Stimulated activated naive B cell treated with anti-CD40 and anti-IgM and Interleukin-4, amounts not matched to agents 10 μg/mL and 1 μg/mL and 100 μg/mL, for 72 hours (primary cell): ENCODE results near the gene ZNF219.
A peak's percentile ranks its signal among the peaks of the same experiment; 100 is the strongest.

ENCODE experiments used
- ATAC-seq, 2 donors: fragments of 150-1000 bp; cut with Tn5 transposase; replicated peaks; 2 replicates each; pipeline ENCODE4 v1.10.0; 2021; ENCODE audit warnings: moderate library complexity in 1 of 2
- DNase-seq: peaks from one replicate; pipeline ENCODE4 v3.0.0; 2021
- H3K27ac Mint-ChIP-seq: one replicate; pipeline ENCODE4 v1.8.0; 2022; ENCODE audit warnings: mild to moderate bottlenecking, mixed read lengths
- H3K27me3 Mint-ChIP-seq, 2 donors: one replicate each; pipeline ENCODE4 v1.8.0; 2022; ENCODE audit warnings: mixed read lengths in 2 of 2
- H3K36me3 Mint-ChIP-seq, 2 donors: one replicate each; pipeline ENCODE4 v1.8.0; 2022; ENCODE audit warnings: mixed read lengths in 2 of 2, mild to moderate bottlenecking in 1 of 2
- H3K4me1 Mint-ChIP-seq, 2 donors: one replicate each; pipeline ENCODE4 v1.8.0; 2022; ENCODE audit warnings: mixed read lengths in 2 of 2, mild to moderate bottlenecking in 1 of 2
- H3K4me3 Mint-ChIP-seq, 2 donors: one replicate each; pipeline ENCODE4 v1.8.0; 2022; ENCODE audit warnings: mild to moderate bottlenecking in 2 of 2, mixed read lengths in 2 of 2, moderate library complexity in 1 of 2
- H3K9me3 Mint-ChIP-seq, 2 donors: one replicate each; pipeline ENCODE4 v1.8.0; 2022; ENCODE audit warnings: mixed read lengths in 2 of 2, mild to moderate bottlenecking in 1 of 2

ZNF219 gene

DNA sequence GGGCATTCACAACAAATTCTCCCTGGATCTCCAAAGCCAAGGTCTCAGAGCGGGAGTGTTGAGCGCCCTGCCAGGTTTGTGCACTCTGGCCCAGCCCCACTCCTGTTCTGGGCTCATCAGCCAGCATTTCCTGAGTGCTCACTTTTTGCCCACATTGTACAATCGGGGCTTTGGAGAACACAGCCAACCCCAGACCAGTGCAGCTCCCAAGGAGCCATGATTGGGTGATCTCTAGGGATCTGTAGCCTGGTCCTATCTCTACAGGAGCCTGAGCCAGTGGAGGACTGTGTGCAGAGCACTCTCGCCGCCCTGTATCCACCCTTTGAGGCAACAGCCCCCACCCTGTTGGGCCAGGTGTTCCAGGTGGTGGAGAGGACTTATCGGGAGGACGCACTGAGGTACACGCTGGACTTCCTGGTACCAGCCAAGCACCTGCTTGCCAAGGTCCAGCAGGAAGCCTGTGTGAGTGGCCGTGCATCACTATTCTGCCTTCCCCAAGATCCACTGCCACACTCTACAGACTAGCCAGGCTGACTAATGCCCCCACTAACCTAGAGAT, 25.6 kb downstream of the ZNF219 start:
- H3K27me3 Mint-ChIP-seq: peaks cover 10 to 18% of the 10 kb centered on the region in 2 donors
- ATAC-seq (no peak), DNase-seq (no peak)
- no peak overlapping the region for H3K27ac Mint-ChIP-seq
- H3K36me3 Mint-ChIP-seq: peaks cover 0 to 2% of the 10 kb centered on the region in 2 donors
- no peak overlapping the region for H3K4me3 Mint-ChIP-seq
- H3K9me3 Mint-ChIP-seq: no peaks in the 10 kb centered on the region
- H3K4me1 Mint-ChIP-seq: peaks cover 46 to 48% of the 10 kb centered on the region in 2 donors

GRCh38 chr14:21072031-21072473, 26.4 kb downstream of the ZNF219 start:
- H3K9me3 Mint-ChIP-seq: no peaks in the 10 kb centered on the region
- peaks cover 0 to 2% of the 10 kb centered on the region in 2 donors for H3K36me3 Mint-ChIP-seq
- peaks cover 42 to 43% of the 10 kb centered on the region in 2 donors for H3K4me1 Mint-ChIP-seq
- peak overlapping the region; percentile 87 to 88 for H3K4me3 Mint-ChIP-seq
- H3K27ac Mint-ChIP-seq: peak overlapping the region; percentile 77
- DNase-seq (no peak), ATAC-seq (no peak)
- peaks cover 15 to 19% of the 10 kb centered on the region in 2 donors for H3K27me3 Mint-ChIP-seq

DNA sequence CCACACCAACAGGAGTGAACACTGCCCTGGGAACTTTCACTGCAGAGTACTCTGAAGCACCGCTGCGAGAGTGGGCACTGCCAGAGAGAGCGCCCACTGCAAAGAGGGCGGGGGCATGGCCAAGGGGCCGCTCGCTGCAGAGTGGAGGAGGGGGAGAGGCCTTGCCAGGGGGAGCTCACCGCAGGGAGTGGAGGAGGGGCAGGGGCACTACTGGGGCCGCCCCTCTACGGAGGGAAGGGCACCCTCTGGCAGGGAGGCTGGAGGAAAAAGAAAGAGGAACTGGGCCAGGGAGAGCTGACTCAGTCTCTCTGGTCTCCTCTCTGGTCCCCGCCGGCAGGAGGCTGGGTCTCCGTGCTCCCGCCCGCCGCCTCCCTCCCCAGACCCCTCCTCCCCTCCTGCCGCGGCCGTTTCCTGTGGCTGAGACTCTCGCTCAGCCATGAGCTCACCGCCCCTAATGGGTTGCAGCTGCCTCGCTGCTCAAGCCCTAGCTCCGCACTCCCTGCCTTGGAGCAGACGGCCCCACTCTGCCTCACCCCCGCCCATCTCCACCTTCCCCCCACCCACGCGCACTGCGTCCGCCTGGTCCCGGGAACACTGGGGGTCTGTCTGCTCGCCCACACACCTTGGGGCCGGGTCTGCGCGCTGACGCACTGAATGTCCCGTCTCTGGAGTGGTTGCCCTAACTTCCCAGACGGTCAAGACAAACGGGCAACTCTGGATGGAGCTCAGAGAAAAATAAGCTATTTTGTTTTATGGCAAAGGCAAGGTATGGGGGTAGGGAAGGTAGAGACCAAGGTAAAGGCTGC, 27.0 kb downstream of the ZNF219 start:
- no peaks in the 10 kb centered on the region for H3K9me3 Mint-ChIP-seq
- H3K36me3 Mint-ChIP-seq: peaks cover 0 to 2% of the 10 kb centered on the region in 2 donors
- peak; percentile 76 to 78 for ATAC-seq
- peak; percentile 69 for DNase-seq
- H3K4me1 Mint-ChIP-seq: peaks cover 42 to 43% of the 10 kb centered on the region in 2 donors
- H3K27ac Mint-ChIP-seq: peak overlapping the region; percentile 77
- H3K27me3 Mint-ChIP-seq: peaks cover 19 to 25% of the 10 kb centered on the region in 2 donors
- peak overlapping the region; percentile 87 to 88 for H3K4me3 Mint-ChIP-seq

GRCh38 chr14:21070610-21071224, 27.7 kb downstream of the ZNF219 start:
- Mint-ChIP-seq H3K27me3 (peaks cover 26 to 32% of the 10 kb centered on the region in 2 donors), H3K36me3 (no peaks in the 10 kb centered on the region), H3K4me3 (peak overlapping the region; percentile 87 to 88), H3K4me1 (peaks cover 41 to 42% of the 10 kb centered on the region in 2 donors), H3K9me3 (no peaks in the 10 kb centered on the region), H3K27ac (peak overlapping the region; percentile 80)
- DNase-seq (no peak), ATAC-seq (peak; percentile 52 to 53)

- Mint-ChIP-seq H3K4me1 (peaks cover 41 to 42% of the 10 kb centered on the region in 2 donors), H3K4me3 (peak within 1 kb of the TSS; percentile 88), H3K27me3 (peaks cover 31 to 37% of the 10 kb centered on the region in 2 donors), H3K27ac (peak within 1 kb of the TSS; percentile 80), H3K9me3 (no peaks in the 10 kb centered on the region), H3K36me3 (no peaks in the 10 kb centered on the region)
- ATAC-seq (peak; percentile 1 to 8), DNase-seq (peak; percentile 17)
Measured at GRCh38 chr14:21070083-21070609, 28.3 kb downstream of the ZNF219 start, which contains the start of gene ARHGEF40. Gene ARHGEF40, plus strand, starts transcription at chr14:21070304. Its CDS starts 93 bp downstream, at chr14:21070397.

DNA sequence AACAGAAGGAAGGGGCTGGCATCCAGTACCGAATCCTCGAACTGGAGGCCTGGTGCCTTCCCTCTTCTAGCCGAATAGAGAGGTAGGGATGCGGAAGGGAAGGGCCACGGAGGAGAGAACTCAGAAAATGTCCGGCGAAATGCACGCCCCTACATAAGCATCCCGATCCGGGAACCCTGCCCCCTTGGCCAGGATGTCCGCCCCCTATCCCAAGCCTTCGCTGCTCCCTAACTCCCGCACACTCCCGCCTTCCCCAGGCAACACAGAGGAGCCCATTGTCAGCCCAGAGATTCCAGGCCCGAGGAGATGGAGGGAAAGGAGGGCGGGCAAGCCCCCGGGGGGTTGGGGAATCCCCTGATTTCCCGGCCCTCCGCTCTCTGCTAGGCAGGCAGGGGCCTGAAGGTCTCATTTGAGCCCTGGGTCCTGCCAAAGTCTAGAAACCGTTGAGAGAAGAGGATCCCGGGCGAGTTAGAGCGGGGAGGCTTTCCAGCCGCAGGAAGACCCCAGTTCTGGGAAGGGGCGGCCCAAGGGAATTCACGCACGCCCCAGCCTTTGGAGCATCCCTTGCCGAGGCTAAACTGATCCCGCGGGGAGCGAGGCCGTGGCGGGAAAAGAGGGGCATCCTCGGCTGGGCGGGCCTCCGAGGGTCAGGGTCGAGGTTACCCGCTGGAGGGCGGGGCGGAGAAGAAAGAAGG, 28.9 kb downstream of the ZNF219 start:
- H3K4me1 Mint-ChIP-seq: peaks cover 41 to 42% of the 10 kb centered on the region in 2 donors
- ATAC-seq (no peak), DNase-seq (no peak)
- H3K4me3 Mint-ChIP-seq: peak overlapping the region; percentile 85 to 88
- H3K36me3 Mint-ChIP-seq: no peaks in the 10 kb centered on the region
- H3K9me3 Mint-ChIP-seq: no peaks in the 10 kb centered on the region
- peak overlapping the region; percentile 27 for H3K27ac Mint-ChIP-seq
- H3K27me3 Mint-ChIP-seq: peaks cover 33 to 43% of the 10 kb centered on the region in 2 donors

- Mint-ChIP-seq H3K36me3 (no peaks in the 10 kb centered on the region), H3K9me3 (no peaks in the 10 kb centered on the region), H3K4me1 (peaks cover 41 to 42% of the 10 kb centered on the region in 2 donors), H3K27me3 (peaks cover 33 to 45% of the 10 kb centered on the region in 2 donors), H3K27ac (no peak overlapping the region), H3K4me3 (peak overlapping the region; percentile 85 to 88)
- ATAC-seq (peak; percentile 41 to 47), DNase-seq (peak; percentile 43)
Measured at GRCh38 chr14:21068521-21069387, 29.7 kb downstream of the ZNF219 start.

GRCh38 chr14:21066882-21067502, 31.5 kb downstream of the ZNF219 start:
- no peak for ATAC-seq
- no peak for DNase-seq
- Mint-ChIP-seq H3K9me3 (no peaks in the 10 kb centered on the region), H3K4me3 (no peak overlapping the region), H3K36me3 (no peaks in the 10 kb centered on the region), H3K27ac (no peak overlapping the region), H3K4me1 (peaks cover 31 to 35% of the 10 kb centered on the region in 2 donors), H3K27me3 (peaks cover 31 to 52% of the 10 kb centered on the region in 2 donors)

DNA sequence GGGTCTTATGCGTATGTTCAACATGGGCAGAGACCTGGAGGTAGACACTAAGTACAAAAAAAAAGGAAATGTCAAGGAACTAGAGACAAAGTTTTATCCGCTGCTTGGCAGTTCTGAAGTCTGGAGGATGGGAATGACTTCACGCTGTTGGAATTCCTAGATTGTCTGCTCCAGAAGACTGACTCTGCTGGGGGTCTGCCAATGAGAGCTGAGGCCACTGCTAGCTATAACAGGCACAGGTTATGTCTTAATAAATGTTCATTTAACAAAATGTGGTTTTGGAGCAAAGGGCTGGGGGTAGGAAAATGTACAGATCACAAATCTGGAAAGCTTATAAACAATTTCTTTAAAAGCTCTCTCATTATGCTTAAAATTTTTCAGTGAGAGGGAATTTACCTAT, 35.0 kb downstream of the ZNF219 start:
- Mint-ChIP-seq H3K9me3 (no peaks in the 10 kb centered on the region), H3K27ac (no peak overlapping the region), H3K4me1 (peaks cover 4% of the 10 kb centered on the region in 2 donors), H3K4me3 (no peak overlapping the region), H3K36me3 (no peaks in the 10 kb centered on the region), H3K27me3 (peaks cover 40 to 59% of the 10 kb centered on the region in 2 donors)
- DNase-seq (no peak), ATAC-seq (no peak)

GRCh38 chr14:21061347-21061668, 37.1 kb downstream of the ZNF219 start:
- no peaks in the 10 kb centered on the region for H3K9me3 Mint-ChIP-seq
- no peak overlapping the region for H3K4me3 Mint-ChIP-seq
- ATAC-seq (no peak), DNase-seq (no peak)
- no peak overlapping the region for H3K27ac Mint-ChIP-seq
- no peaks in the 10 kb centered on the region for H3K36me3 Mint-ChIP-seq
- no peaks in the 10 kb centered on the region for H3K4me1 Mint-ChIP-seq
- peaks cover 32 to 46% of the 10 kb centered on the region in 2 donors for H3K27me3 Mint-ChIP-seq

- DNase-seq: no peak
- Mint-ChIP-seq H3K4me3 (no peak overlapping the region), H3K4me1 (no peaks in the 10 kb centered on the region), H3K27me3 (peaks cover 28 to 41% of the 10 kb centered on the region in 2 donors), H3K36me3 (no peaks in the 10 kb centered on the region), H3K27ac (no peak overlapping the region), H3K9me3 (no peaks in the 10 kb centered on the region)
- no peak for ATAC-seq
Measured at GRCh38 chr14:21060614-21061346, 37.7 kb downstream of the ZNF219 start.

- H3K9me3 Mint-ChIP-seq: no peaks in the 10 kb centered on the region
- H3K4me1 Mint-ChIP-seq: no peaks in the 10 kb centered on the region
- H3K36me3 Mint-ChIP-seq: no peaks in the 10 kb centered on the region
Measured at GRCh38 chr14:21059842-21060613, 38.4 kb downstream of the ZNF219 start.

More at GRCh38 chr14:21059842-21060613, 38.4 kb downstream of the ZNF219 start:
- DNase-seq: no peak
- no peak for ATAC-seq
- Mint-ChIP-seq H3K4me3 (no peak overlapping the region), H3K27me3 (peaks cover 21 to 34% of the 10 kb centered on the region in 2 donors), H3K27ac (no peak overlapping the region)
